Stimulated activated naive CD4-positive, alpha-beta T cell (primary cell): ENCODE data around the gene ATXN2.
A peak's percentile ranks its signal among the peaks of the same experiment; 100 is the strongest.
"Not testable (repeated sequence)": the region's sequence is repeated elsewhere in the genome, so short reads cannot be mapped to it uniquely, and the experiment has no call there.

Experiments
- DNase-seq, 6 experiments: peaks; one replicate each; lab custom pipeline; 2025; lab: John Stamatoyannopoulos, UW

ATXN2 gene, protein sequence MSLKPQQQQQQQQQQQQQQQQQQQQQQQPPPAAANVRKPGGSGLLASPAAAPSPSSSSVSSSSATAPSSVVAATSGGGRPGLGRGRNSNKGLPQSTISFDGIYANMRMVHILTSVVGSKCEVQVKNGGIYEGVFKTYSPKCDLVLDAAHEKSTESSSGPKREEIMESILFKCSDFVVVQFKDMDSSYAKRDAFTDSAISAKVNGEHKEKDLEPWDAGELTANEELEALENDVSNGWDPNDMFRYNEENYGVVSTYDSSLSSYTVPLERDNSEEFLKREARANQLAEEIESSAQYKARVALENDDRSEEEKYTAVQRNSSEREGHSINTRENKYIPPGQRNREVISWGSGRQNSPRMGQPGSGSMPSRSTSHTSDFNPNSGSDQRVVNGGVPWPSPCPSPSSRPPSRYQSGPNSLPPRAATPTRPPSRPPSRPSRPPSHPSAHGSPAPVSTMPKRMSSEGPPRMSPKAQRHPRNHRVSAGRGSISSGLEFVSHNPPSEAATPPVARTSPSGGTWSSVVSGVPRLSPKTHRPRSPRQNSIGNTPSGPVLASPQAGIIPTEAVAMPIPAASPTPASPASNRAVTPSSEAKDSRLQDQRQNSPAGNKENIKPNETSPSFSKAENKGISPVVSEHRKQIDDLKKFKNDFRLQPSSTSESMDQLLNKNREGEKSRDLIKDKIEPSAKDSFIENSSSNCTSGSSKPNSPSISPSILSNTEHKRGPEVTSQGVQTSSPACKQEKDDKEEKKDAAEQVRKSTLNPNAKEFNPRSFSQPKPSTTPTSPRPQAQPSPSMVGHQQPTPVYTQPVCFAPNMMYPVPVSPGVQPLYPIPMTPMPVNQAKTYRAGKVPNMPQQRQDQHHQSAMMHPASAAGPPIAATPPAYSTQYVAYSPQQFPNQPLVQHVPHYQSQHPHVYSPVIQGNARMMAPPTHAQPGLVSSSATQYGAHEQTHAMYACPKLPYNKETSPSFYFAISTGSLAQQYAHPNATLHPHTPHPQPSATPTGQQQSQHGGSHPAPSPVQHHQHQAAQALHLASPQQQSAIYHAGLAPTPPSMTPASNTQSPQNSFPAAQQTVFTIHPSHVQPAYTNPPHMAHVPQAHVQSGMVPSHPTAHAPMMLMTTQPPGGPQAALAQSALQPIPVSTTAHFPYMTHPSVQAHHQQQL

DNA sequence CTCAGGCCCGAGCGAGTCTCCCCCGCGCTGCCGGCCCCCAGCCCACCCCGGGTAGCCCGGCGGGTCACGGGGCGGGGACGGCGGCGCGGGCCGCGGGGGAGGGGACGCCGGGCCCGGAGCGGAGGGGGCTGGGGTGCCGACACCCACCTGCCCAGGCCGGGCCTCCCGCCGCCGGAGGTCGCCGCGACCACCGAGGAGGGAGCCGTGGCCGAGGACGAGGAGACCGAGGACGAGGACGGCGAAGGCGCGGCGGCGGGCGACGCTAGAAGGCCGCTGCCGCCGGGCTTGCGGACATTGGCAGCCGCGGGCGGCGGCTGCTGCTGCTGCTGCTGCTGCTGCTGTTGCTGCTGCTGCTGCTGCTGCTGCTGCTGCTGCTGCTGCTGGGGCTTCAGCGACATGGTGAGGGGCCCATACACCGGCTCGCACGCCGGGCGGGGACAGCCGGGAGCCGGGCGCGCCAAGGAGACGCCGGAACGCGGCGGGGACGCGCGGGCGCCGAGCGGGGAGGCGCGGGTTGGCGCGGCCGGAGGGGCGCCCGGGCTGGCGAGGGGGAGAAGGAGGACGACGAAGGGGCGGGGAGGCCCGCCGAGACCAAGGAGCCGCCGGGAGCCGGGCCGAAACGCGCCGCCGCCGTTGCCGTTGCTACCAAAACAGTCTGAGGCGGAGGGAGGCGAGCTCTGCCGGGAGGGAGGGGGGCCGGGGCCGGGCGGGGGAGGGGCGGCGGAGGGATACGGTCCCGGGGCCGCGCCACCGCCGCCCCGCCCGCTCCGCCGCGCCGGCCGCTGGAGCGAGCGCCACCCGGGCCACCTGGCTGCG is at the start of gene ATXN2:
Gene ATXN2 (minus strand): TSS at position 679 of the 816 bp plus-strand sequence. CDS start 281 bp downstream, at position 398.
- peak in 5 of 6 experiments; percentile 69 to 95 (median 79) for DNase-seq

DNA sequence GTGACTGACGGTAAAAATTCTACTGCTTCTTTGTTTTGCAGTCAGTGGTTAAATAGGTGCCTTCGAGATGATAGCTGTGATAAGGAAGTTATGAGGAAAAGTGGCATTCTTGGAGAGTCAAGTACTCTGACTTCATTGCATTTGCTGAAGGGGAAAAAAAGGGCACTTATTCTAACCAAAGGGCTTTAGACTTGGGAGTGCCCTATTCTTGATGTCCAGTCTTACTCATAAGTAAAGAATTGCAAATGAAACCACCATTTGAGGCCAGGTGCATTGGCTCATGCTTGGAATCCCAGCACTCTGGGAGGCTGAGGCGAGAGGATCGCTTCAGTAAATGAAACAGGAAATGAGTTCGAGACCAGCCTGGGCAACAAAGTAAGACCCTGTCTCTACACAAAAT is 46.3 kb upstream of the ATXN2 start:
- DNase-seq = no peak

DNA sequence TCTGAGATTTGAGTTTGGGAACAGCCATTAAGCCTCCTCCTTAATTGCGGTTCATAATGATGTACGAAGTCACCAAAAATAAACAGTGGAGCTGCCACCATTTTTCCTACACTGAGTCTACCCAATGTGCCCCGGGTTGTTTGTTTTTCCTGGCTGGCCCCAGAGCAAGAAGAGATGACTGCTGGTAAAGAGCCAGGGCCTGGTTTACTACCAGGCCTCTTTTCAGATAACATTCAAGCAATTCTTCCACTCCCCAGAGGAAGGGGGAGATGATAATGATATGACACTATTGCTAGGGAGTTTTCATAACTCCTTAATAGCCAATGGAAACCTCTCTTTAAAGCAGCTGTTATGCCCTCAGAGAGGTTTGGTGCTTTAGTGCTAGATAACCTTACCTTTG is 44.3 kb upstream of the ATXN2 start:
- no peak for DNase-seq

DNA sequence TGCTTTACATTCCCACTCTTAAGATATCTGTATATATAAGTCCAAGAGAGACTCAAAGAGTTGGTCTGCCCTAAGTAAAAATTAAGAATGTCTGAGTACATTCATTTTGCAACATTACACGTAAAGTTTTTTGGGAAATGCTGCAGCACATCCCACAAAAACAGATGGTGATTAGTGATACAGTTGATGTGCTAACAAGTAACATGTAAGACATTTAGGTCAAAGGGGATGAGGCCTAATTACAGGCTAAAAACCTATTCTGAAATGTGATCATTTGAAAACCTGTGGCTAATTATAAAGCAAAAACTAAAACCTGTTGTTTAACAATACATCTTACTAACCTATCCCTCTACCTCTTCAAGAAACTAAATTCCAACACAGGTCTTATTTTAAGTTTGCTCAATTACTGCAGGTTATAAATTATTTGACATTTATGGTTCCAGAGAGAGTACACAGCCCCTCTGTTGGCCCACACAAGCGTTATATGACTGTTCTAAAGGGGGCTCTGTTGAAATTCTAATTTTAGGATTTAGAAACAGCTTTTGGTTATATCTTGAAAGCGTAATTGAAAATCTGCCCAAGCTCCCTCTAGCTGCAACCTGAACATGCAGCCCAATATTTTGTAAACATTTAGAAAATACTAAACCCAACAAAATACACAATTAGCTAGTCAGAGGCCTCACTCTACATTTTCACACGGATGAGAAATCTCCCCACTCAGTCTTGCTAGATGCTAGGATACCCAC is 43.7 kb upstream of the ATXN2 start:
- no peak for DNase-seq

DNA sequence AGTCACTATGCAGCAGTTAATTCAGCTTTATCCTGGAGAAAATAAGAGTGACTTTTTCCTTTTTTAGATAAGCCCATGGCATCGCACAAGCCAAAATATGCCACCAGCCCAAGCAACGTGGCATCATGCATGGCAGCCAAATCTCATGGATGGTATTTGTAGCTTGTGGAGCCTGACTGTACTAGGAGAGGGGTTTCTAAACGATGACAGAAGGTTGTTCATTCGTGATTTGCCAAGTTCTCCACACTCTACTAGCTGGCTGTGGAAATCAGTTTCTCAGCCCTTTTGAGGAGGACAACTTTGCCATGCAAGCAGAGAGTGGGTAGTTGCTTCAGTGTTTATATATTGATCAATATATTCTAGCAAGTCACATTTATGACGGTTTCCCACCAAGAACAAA is 41.4 kb upstream of the ATXN2 start:
- DNase-seq = no peak

DNA sequence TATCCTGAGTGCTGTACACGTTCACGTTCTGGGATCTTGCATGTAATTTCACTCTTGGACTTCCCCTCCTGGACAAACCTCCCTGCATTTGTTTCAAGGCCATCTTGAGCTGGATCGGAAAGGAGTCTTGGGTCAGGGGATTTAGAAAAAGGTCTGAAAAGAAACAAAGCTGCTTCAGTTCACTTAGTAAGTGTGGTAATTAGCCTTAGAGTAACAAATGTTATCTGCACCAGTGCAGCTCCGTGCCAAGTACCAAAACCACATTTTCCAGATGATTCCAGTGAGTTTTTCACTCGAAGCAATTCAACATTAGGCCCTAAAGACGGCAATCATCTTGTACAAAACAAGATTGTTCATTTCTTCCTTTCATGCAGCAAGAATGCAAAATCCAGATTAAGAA is 39.4 kb upstream of the ATXN2 start:
- no peak for DNase-seq

DNA sequence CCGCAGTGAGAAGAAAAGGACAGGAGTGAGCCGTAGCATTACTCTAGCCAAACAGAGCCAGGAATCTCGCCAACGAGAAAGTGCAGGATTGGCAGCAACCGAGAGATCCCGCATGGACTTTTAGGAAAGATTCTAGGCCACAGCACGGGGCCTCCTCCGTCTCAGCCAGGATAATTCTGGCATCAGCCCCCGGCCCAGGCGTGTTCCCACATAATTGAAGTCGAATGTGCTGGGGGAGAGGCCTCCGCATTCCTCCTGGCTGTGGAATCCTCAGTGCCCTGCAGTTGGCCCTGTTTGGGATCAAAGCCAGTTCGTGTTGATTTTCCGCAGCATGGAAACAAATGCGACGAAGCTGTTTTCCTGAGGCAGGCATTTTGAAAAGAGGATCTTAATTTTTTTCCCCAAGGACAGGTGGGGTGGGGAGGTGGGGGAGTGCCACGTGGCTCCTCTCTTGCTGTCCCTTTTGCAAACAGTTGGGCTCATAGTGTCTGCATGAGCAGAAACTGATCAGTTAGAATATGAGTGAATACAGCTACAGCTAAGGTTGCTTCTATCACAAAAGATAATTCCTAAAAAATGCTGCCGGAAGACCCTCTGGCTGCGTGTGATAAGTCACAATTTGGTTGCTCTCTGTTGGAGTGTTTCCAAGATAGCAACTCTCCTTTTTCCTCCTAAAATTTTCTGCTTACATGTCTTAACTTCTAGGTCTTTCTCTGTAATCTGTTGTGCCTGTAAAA is 37.3 kb upstream of the ATXN2 start:
- no peak for DNase-seq

DNA sequence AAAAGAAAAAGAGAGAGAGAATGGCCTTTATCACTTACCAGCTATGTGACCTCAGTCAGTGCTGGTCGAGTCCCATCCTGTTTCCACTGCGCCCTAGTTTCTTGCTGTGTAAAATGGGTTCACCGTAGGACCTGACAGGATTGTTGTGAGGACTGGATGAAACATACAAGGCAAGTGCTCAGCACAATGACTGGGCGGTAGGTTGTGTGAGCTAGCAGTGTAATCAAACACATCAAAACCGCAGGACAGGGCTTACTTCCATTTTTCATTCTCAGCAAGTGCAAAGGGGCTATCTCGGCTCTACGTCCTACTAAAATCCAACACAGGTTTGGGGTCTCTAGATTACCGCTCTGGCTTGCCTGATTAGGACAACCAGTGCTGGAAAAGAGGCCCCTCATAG is 36.4 kb upstream of the ATXN2 start:
- DNase-seq = no peak

DNA sequence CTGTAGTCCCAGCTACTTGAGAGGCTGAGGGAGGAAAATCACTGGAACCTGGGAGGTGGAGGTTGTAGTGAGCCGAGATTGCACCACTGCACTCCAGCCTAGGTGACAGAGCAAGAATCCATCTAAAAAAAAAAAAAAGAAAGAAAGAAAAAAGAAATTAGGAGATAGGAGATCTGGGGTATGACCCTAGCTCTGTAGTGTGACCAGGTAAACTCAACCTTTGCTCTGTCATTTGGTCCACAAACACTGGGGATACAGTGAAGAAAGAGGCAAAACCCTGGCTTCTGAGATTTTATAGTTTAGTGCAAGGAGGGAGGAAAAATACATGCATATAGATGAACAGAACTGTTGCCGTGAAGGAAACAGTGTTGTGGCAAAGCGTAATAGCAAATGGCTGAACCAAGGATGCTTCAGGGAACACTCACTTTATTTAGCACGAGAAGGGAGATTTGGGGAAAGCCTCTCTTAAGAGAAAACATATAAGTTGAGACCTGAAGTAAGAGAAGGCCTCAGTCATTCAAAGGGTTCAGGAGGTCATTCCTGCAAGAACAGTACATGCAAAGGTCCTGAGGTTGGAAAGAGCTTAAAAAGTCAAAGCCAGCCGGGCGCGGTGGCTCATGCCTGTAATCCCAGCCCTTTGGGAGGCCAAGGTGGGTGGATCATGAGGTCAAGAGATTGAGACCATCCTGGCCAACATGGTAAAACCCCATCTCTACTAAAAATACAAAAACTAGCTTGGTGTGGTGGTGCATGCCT is 29.6 kb upstream of the ATXN2 start:
- no peak for DNase-seq

DNA sequence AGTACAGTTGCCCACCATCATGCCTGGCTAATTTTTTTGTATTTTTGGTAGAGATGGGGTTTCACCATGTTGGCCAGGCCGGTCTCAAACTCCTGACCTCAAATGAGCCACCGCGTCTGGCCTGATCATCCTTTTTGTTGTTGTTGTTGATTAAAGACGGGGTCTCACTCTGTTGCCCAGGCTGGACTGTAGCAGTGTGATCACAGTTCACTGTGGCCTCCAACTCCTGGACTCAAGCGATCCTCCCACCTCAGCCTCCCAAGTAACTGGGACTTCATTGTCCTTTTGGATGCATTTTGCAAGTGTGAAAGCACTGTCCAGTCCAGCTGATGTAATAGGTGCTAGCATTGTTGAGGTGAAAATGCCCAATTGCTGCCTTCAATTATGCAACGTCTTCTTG is 27.1 kb upstream of the ATXN2 start:
- no peak for DNase-seq

DNA sequence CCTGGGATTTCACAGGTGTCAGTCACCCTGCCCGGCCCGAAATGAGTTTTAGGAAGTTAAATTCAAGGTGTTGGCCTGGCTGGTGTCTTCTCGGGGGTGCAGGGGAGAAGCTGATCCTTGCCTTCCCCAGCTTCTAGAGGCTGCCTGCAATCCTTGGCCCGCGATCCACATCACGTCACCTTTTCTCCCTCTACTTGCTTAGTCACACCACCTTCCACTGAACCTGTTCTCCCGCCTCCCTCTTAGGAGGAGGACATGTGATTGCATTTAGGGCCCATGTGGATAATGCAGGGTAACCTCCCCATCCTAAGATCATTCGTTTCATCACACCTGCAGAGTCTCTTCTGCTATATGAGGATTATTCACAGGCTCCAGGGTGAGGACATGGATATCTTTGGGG is 25.4 kb upstream of the ATXN2 start:
- no peak for DNase-seq

DNA sequence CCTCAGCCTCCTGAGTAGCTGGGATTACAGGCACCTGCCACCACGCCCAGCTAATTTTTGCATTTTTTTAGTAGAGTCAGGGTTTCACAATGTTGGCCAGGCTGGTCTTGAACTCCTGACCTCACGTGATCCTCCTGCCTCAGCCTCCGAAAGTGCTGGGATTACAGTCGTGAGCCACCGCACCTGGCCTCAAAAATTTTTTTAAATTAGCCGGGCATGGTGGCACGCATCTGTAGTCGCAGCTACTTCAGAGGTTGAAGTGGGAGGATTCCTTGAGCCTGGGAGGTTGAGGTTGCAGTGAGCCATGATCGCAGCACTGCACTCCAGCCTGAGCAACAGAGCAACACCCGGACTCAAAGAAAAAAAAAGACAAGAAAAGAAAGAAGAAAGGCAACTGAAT is 18.7 kb upstream of the ATXN2 start:
- DNase-seq = not testable (repeated sequence)

DNA sequence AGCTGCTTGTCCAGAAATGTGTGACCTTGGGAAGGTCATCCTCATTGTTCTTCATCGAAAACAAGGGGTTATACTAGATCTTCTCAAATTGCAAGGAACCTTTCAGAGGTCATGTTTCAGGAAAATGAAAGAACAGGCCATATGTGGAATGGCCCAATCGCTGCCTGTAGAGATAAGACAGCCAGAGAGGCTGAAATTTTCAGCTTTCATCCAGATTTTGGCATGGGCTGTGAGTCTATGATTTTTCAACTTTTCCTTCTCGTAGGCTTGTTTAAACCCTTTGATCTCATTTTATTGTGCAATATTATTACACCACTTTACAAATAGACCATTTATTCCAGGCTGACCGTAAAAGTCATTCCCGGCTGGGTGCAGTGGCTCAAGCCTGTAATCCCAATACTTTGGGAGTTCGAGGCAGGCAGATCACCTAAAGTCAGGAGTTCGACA is 17.1 kb upstream of the ATXN2 start:
- DNase-seq = no peak

DNA sequence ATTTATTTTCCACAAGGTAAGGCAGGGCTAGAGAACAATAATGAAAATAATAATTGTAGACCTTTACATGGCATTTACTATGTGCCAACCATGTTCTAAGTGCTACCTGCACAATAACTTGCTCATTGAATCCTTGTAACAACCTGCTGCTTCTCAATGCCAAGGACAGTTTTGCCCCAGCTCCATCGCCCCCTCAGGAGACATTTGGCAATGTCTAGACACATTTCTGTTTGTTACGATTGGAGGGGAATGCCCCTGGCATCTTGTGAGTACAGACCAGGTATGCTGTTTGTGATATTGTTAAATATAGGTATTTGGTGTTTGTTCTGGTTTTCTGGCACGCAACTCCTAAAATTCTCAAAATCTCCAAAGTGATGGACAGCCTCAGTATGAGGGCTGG is 8.1 kb upstream of the ATXN2 start:
- DNase-seq = no peak

DNA sequence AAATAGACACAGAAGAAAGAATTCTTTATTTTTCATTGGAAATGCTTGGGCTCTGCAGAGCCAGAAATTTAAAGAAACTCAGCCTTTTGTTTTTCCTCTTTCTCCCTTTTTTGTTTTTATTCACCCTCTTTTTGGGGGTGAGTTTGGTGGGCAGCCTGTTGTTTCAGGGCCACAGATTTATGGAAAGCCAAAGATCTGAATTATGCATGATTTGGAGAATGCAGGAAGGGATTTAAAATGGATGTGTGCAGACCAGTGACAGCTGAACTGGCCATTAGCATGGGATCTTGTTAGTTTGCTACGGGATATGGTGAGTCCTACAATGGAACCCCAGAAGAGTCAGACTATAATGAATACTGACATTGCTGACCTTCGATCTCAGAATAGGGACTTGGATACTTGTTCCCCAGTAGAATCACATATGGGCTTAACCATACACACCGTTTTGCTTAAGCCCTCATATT is 7.7 kb upstream of the ATXN2 start:
- DNase-seq = no peak

DNA sequence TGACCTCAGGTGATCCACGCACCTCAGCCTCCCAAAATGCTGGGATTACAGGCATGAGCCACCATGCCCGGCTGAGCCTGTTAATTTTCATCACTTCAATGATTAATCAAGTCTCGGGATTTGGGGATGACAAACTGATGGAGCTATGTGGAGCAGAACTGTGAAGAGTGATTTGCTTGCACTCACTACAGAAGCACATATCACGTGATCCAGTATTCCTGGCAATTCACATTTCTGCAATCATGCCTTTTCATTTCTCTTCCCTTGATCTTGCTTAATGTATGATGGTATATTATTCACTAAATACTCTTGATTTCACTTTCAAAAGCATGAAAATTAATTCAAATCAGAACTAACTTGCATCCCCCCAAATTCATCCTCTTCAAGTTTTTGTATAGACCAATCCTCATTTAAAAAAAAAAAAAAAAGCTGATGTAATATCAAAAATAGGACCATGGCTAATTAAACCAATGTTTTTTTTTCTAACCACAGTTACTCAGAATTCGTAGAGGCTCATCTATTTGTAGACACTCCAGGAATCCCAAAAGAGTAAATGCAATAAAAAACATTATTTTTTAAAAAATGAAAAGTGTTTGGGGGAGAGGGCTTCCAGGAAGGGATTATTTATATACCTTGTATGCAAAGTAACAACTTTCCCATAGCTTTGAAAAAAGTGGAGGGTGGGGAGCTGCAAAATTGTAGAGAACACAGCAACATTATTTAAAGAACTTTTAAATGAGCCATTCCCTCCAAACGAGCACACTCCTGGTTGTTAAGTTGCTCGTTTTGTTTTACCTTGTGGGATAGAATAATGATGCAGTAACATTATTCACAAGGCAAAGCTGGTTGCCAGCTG is 7.0 kb upstream of the ATXN2 start:
- no peak for DNase-seq

DNA sequence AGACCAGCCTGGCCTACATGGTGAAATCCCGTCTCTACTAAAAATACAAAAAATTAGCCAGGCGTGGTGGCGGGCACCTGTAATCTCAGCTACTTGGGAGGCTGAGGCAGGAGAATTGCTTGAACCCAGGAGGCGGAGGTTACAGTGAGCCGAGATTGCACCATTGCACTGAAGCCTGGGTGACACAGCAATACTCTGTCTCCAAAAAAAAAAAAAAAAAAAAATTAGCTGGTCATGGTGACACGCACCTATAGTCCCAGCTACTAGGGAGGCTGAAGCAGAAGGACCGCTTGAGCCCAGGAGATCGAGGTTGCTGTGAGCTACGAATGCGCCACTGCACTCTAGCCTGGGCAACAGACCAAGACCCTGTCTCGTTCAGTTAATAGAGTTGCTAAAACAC is 3.7 kb upstream of the ATXN2 start:
- not testable (repeated sequence) for DNase-seq

DNA sequence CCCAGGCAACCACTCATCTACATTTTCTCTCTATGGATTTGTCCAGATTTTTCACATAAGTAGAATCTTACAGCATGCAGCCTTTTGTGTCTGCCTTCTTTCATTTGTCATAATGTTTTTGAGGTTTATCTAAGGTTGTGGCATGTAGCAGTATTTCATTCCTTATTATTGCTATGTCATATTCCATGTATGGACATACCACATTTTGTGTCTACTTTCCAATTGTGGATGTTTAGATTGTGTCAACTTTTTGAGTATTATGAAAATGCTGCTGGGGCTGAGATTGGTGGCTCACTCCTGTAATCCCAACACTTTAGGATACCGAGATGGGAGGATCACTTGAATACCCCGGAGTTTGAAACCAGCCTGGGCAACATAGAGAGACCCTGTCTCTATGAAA is 3.2 kb upstream of the ATXN2 start:
- DNase-seq = no peak
